ENCODE results near the gene LMO3.

DNA sequence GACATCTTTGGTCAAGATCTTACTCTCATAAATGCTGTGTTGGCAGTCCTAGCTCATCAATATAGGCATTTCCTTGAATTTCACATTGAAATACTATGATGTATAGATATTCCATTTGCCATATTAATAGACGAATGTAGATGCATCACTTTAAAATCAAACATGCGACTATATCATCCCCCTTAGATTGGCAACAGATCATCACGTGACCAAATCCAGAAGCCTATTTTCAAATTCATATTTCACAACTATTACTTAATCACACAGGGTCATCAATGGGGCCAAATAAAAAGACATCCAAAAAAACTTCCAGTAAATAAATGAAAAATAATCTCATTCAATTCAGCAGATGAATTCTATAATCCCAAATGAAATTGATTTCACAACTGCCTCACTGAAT lies 15.3 kb downstream of the LMO3 start:
- no peak for TF ChIP-seq GATA2 (IDR thresholded peaks at IDR 0.05; ENCODE audit: low read depth, low read length)
- TF ChIP-seq GATA3 (IDR thresholded peaks at IDR 0.05; ENCODE audit: low read depth, low read length): no peak

Measured in SH-SY5Y (cell line).